G401 (cell line): Measurements from ENCODE around the gene EPC2. TPM values are rescaled to one million over a fixed set of nuclear protein-coding genes. Genes with fewer than 3 reads are reported as not detected.
A peak's percentile ranks its signal among the peaks of the same experiment; 100 is the strongest.

ENCODE experiments used
- DNase-seq: peaks from one replicate; pipeline ENCODE4 v3.0.0-alpha.2; 2015; ENCODE audit warnings: low spot score
- in situ Hi-C: cut with HindIII; loops from 2 replicates; pipeline ENCODE4 v1.10.0; 2016; ENCODE audit warnings: low sequenced_read_pairs, mixed read lengths
- total RNA-seq: library from RNA; depleted of rRNA; stranded (reverse); fragments of >200 nt; shearing (Covaris generic); gene quantifications from 2 replicates; pipeline ENCODE4 v1.2.3, GENCODE V29; 2014

Gene EPC2
- total RNA-seq, 1 experiment from 2014 or later: 16.7 TPM

GRCh38 chr2:148718039-148718438, 73.5 kb downstream of the EPC2 start:
- no peak for DNase-seq
- in situ Hi-C loops: no loop called here

GRCh38 chr2:148719195-148719749, 74.7 kb downstream of the EPC2 start:
- no peak for DNase-seq
- in situ Hi-C loops: no loop called here

GRCh38 chr2:148719941-148720436, 75.4 kb downstream of the EPC2 start:
- in situ Hi-C loops: no loop called here
- DNase-seq: no peak

GRCh38 chr2:148720501-148721001, 76.0 kb downstream of the EPC2 start:
- DNase-seq: peak; percentile 79
- in situ Hi-C loops: no loop called here

GRCh38 chr2:148721520-148721931, 77.0 kb downstream of the EPC2 start:
- DNase-seq: no peak
- in situ Hi-C loops: no loop called here

- in situ Hi-C loops: no loop called here
- DNase-seq: no peak
Measured at GRCh38 chr2:148721991-148722777, 77.6 kb downstream of the EPC2 start.

GRCh38 chr2:148725564-148725963, 81.0 kb downstream of the EPC2 start:
- DNase-seq: no peak
- in situ Hi-C loops: no loop called here

- in situ Hi-C loops: no loop called here
- DNase-seq: no peak
Measured at GRCh38 chr2:148726228-148726627, 81.7 kb downstream of the EPC2 start.

- no peak for DNase-seq
- in situ Hi-C loops: no loop called here
Measured at GRCh38 chr2:148730085-148730484, 85.5 kb downstream of the EPC2 start.

- in situ Hi-C loops: no loop called here
- no peak for DNase-seq
Measured at GRCh38 chr2:148737742-148738141, 93.2 kb downstream of the EPC2 start.

- DNase-seq: no peak
- in situ Hi-C loops: no loop called here
Measured at GRCh38 chr2:148739454-148740105, 95.0 kb downstream of the EPC2 start.

- in situ Hi-C loops: no loop called here
- no peak for DNase-seq
Measured at GRCh38 chr2:148742373-148742772, 97.8 kb downstream of the EPC2 start.

- in situ Hi-C loops: no loop called here
- no peak for DNase-seq
Measured at GRCh38 chr2:148745151-148745851, 100.8 kb downstream of the EPC2 start.

- no peak for DNase-seq
- in situ Hi-C loops: no loop called here
Measured at GRCh38 chr2:148746973-148747372, 102.4 kb downstream of the EPC2 start.

GRCh38 chr2:148751907-148752306, 107.4 kb downstream of the EPC2 start:
- in situ Hi-C loops: no loop called here
- no peak for DNase-seq

GRCh38 chr2:148752977-148753376, 108.4 kb downstream of the EPC2 start:
- in situ Hi-C loops: no loop called here
- DNase-seq: no peak

- in situ Hi-C loops: no loop called here
- DNase-seq: no peak
Measured at GRCh38 chr2:148754864-148755263, 110.3 kb downstream of the EPC2 start.

GRCh38 chr2:148756292-148756975, 111.9 kb downstream of the EPC2 start:
- no peak for DNase-seq
- in situ Hi-C loops: no loop called here

- in situ Hi-C loops: no loop called here
- no peak for DNase-seq
Measured at GRCh38 chr2:148764815-148765214, 120.3 kb downstream of the EPC2 start.
